HL-60 (cell line): ENCODE results near the gene MBNL1.

ENCODE experiments used
- DNase-seq, 2 experiments: peaks; one replicate each; pipeline ENCODE4 v3.0.0-alpha.2; 2010 to 2020; ENCODE audit warnings: low read depth in 1 of 2, low spot score in 1 of 2
- H3K27ac ChIP-seq: fragments of 250-450 bp; sonication (Bioruptor Pico); replicated peaks from 2 replicates; pipeline ENCODE4 v1.5.1; 2020; ENCODE audit warnings: mild to moderate bottlenecking, moderate library complexity
- H3K27me3 ChIP-seq: fragments of 250-450 bp; sonication (Bioruptor Pico); 2 replicates; pipeline ENCODE4 v1.5.1; 2021; ENCODE audit warnings: mild to moderate bottlenecking, moderate library complexity; ENCODE audit not compliant: insufficient read depth, poor library complexity, severe bottlenecking
- H3K4me3 ChIP-seq: replicated peaks from 2 replicates; pipeline ENCODE4 v1.5.1; 2011; ENCODE audit warnings: mild to moderate bottlenecking, control low read depth, low read length; ENCODE audit not compliant: insufficient read depth
- GABPA ChIP-seq: IDR thresholded peaks from 2 replicates; pipeline ENCODE4 v1.6.1; 2012; ENCODE audit warnings: low read depth
- POLR2AphosphoS5 ChIP-seq: IDR thresholded peaks from 2 replicates; pipeline ENCODE4 v1.6.1; 2012; ENCODE audit warnings: low read depth
- REST ChIP-seq: IDR thresholded peaks from 2 replicates; pipeline ENCODE4 v1.6.1; 2012; ENCODE audit warnings: low read depth; ENCODE audit not compliant: insufficient replicate concordance
- SPI1 ChIP-seq: IDR thresholded peaks from 2 replicates; pipeline ENCODE4 v1.6.1; 2012; ENCODE audit warnings: low read depth, mild to moderate bottlenecking, borderline replicate concordance
- TF ChIP-seq, protein P1 (sequence below): IDR thresholded peaks from one replicate; pipeline ENCODE4 v1.5.1; 2011; ENCODE audit warnings: low read length, control low read depth, inconsistent platforms; ENCODE audit not compliant: insufficient read depth

Gene MBNL1

DNA sequence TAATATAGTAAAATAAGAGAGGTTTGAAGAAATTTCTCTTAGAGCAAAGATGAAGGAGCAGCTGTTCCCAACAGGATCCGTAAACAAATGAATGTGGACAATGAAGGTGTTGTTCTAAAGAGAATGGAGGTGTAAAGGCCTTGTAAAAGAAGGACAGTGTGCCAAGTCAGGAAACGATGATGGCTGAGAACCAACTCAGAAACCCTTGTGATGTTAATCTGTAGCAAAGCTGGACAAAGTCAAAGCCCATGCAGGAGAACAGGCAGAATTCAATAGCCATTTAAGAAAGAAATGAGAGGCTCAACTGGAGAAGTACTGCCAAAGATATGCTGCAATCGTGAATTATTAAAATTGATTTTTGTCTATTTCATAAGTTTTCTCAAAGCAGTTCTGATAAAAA, 192.2 kb downstream of the MBNL1 start:
- Histone ChIP-seq H3K27me3 (no peaks in the 10 kb centered on the region), H3K4me3 (no peak overlapping the region), H3K27ac (no peak overlapping the region)
- TF ChIP-seq GABPA = no peak
- no peak for DNase-seq

DNA sequence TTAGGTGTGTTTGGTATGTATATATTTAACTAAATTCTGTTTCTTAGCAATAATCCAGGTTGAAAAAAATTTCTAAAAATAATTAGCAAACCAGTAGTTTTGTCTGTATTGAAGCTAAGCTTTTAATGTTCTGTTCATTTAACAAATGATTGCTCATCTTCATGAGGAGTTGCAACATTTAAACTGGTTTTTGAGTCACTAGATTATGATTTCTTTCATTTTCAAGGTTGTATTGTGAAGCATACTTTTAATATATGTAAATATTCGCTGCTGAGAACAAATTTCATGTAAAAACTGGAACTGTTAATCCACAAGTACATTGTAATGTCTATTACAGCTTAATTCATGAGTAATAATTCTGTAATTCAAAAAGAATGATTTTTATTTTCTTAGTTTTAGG, 192.7 kb downstream of the MBNL1 start:
- no peak for DNase-seq
- no peak for TF ChIP-seq REST
- TF ChIP-seq, protein P1, sequence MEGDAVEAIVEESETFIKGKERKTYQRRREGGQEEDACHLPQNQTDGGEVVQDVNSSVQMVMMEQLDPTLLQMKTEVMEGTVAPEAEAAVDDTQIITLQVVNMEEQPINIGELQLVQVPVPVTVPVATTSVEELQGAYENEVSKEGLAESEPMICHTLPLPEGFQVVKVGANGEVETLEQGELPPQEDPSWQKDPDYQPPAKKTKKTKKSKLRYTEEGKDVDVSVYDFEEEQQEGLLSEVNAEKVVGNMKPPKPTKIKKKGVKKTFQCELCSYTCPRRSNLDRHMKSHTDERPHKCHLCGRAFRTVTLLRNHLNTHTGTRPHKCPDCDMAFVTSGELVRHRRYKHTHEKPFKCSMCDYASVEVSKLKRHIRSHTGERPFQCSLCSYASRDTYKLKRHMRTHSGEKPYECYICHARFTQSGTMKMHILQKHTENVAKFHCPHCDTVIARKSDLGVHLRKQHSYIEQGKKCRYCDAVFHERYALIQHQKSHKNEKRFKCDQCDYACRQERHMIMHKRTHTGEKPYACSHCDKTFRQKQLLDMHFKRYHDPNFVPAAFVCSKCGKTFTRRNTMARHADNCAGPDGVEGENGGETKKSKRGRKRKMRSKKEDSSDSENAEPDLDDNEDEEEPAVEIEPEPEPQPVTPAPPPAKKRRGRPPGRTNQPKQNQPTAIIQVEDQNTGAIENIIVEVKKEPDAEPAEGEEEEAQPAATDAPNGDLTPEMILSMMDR = no peak
- TF ChIP-seq GABPA = no peak
- TF ChIP-seq POLR2AphosphoS5 = no peak
- TF ChIP-seq SPI1 = no peak
- Histone ChIP-seq H3K27ac (no peak overlapping the region), H3K4me3 (no peak overlapping the region), H3K27me3 (no peaks in the 10 kb centered on the region)

- no peaks in the 10 kb centered on the region for H3K27me3 ChIP-seq
- TF ChIP-seq GABPA = no peak
- no peak for TF ChIP-seq REST
- peak; percentile 32; the same call in 1 of the 2 replicates for TF ChIP-seq POLR2AphosphoS5
- TF ChIP-seq, protein P1 = peak; percentile 6
- DNase-seq = peak in 1 of 2 experiments; percentile 42
- no peak overlapping the region for H3K4me3 ChIP-seq
- no peak overlapping the region for H3K27ac ChIP-seq
These were observed 198.1 kb downstream of the MBNL1 start for GRCh38 chr3:152466784-152467183.

- H3K27ac ChIP-seq = no peak overlapping the region
- H3K27me3 ChIP-seq = no peaks in the 10 kb centered on the region
- DNase-seq = no peak
- H3K4me3 ChIP-seq = no peak overlapping the region
- no peak; the same call in 1 of the 2 replicates for TF ChIP-seq POLR2AphosphoS5
- TF ChIP-seq, protein P1 = no peak
- TF ChIP-seq GABPA = no peak
- TF ChIP-seq SPI1 = no peak
- TF ChIP-seq REST = no peak
These were observed 200.7 kb downstream of the MBNL1 start for GRCh38 chr3:152469248-152470025.
